HG03558 (cell line): Measurements from ENCODE around the gene TMEM150B.

ENCODE experiments used
- ATAC-seq: cut with Tn5 transposase; IDR thresholded peaks from one replicate; pipeline ENCODE4 v1.9.1; 2021; ENCODE audit warnings: moderate number of reproducible peaks; ENCODE audit not compliant: unreplicated experiment; ENCODE audit errors: extremely low read depth

Gene TMEM150B

DNA sequence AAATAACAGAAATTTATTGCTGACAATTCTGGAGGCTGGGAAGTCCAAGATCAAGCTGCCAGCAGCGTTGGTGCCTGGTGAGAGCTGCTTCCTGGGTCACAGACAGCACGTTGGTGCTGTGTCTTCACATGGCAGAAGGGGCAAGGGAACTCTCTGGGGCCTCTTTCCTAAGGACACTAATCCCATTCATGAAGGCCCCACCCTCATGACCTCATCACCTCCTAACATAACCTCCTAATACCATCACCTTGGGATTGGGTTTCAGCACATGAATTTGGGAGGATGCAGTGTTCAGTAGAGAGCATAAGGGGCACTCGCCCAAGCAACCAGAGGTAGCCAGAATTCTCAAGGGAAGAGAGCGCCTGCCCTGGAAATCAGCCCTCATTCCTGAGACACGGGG is 15.7 kb downstream of the TMEM150B start:
- ATAC-seq: no peak

DNA sequence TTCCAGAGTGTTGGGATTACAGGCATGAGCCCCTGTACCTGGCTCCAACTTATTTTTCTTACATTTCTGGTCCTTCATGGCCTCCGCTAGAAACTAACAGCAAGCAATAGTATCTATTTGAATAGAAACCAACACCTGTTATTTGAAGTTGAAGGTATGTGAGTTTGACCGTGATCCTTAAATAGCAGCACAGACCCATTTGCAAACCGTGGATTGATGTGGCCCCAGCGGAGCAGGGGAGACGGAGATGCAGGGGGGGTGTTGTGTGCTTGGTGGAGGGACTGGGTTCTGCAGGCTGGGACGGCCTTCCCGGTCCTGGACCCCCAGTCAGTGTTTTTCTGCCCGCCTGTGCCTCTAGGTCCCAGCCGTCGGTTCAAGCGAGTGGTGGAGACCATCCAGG is 16.9 kb downstream of the TMEM150B start:
- ATAC-seq: no peak

DNA sequence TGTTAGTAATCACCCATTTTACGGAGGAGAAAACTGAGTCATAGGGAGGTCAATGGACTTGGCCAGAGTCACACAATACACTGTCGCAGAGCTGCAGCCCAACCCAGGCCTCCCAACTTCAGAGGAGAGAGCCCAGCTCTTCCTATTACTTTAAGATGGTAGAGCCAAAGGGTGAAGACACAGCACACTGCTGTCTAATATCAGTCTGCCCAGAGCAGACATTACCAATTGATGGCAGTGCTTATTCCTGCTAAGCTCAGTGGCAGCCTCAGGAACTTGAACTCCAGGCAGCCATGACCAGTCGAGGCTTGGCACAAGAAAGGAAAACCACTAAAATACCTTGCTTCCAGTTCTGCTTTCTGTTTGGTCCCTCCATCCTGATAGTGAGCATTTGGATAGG is 18.4 kb downstream of the TMEM150B start:
- no peak for ATAC-seq

DNA sequence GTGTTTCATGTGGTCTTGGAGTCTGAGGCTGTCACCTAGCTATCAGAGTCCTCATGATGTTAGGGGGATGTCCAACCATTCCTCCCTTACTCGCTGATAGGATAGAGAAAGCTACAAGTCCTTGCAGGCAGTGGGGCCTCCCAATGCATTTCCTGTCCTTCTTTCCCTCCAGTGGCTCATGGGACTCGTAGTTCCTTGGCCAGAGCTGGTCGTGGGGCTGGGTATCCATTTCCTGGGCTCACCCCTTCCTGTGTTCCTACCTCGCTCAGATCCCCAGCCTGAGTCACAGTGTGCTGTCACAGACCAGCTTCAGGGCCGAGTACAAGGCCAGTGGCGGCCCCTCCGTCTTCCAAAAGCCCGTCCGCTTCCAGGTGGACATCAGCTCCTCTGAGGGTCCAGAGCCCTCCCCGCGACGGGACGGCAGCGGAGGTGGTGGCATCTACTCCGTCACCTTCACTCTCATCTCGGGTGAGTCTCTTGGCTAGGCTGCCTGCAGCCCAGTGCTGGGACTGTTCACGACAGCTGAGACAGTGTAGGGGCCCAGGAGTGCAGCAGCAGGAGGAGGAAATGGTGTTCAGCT is 19.1 kb downstream of the TMEM150B start:
- no peak for ATAC-seq

DNA sequence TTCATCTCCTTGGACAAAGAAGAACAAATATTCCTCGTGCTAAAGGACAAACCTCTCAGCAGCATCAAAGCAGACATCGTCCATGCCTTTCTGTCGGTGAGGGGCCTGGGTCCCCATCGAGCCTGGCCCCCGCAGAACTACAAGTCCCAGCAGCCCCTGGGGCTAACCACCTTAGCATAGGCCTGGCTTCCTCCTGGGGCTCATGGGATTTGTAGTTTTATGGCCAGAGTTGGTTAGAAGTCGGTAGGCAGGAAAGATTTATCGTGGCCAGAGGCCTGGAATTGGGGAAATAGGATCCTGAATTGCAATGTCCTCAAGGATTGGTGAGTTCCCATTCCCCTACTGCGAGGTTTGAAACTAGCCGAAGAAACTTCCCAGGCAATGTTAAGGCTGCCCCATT is 19.6 kb downstream of the TMEM150B start:
- no peak for ATAC-seq

DNA sequence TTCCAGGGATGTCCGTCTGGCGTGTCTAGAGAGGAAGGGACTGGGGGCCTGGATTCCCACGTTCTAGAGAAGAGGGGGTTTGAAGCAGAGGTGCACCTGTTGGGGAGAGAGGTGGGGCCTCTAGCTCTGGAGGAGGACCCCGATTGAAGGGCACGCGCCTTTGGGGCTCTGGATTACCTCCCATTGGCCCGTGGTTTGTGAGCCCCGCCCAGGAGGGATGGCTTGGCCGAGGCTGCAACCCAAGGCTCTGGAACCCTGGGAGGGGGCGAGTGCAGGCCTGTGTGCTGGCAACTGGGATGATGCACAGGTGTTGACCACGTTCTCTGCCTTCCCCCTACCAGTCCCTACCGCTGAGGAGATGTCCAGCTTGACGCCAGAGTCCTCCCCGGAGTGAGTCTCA is 20.2 kb downstream of the TMEM150B start:
- ATAC-seq: no peak

DNA sequence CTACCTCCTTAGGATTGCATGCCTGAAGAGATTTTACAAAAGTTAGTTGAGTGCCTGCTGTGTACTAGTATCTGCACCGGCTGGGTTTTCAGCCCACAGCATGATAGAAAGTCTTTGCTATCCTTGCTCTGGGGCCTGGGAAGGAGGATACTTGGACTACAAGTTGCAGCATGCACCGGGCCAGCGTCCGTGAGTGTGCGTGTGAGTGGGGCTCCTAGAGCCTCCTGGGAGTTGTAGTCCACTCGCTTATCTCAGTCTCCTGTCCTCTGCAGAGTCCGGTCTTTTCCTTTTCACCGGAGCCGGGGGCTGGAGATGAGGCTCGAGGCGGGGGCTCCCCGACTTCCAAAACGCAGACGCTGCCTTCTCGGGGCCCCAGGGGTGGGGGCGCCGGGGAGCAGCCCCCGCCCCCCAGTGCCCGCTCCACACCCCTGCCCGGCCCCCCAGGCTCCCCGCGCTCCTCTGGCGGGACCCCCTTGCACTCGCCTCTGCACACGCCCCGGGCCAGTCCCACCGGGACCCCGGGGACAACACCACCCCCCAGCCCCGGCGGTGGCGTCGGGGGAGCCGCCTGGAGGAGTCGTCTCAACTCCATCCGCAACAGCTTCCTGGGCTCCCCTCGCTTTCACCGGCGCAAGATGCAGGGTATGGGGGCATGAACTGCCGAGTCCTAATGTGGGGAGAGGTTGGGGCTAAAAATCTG is 20.7 kb downstream of the TMEM150B start:
- no peak for ATAC-seq

DNA sequence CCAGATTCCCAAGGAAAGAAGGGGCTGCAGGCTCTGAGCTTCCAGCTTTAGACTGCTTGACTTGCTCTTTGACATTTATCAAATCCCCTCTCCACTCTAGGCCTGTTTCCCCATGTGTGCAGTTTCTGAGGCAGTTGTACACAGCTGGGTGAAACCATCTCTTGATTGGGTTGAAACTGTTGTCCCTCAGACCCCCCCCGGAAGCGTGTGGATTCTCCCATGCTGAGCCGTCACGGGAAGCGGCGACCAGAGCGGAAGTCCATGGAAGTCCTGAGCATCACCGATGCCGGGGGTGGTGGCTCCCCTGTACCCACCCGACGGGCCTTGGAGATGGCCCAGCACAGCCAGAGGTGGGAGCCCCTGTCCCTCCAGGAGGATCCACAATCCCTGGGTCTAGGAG is 21.7 kb downstream of the TMEM150B start:
- no peak for ATAC-seq

DNA sequence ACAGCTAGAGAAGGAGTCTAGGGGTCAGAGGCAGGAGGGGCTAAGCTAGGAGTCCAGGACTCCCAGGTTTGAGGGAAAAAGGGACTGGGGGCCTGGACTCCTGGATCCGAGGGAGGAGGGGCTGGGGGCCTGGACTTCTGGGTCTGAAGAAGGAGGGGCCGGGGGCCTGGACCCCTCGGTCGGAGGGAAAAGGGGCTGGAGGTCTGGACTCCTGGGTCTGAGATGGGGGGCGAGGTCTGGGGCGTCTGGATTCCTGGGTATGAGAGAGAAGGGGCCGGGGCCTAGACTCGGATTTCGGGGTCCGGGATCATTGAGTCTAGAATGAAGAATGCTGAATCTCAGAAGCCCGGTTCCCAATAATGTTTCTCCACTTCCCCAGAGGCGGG is 22.8 kb downstream of the TMEM150B start:
- ATAC-seq: no peak

DNA sequence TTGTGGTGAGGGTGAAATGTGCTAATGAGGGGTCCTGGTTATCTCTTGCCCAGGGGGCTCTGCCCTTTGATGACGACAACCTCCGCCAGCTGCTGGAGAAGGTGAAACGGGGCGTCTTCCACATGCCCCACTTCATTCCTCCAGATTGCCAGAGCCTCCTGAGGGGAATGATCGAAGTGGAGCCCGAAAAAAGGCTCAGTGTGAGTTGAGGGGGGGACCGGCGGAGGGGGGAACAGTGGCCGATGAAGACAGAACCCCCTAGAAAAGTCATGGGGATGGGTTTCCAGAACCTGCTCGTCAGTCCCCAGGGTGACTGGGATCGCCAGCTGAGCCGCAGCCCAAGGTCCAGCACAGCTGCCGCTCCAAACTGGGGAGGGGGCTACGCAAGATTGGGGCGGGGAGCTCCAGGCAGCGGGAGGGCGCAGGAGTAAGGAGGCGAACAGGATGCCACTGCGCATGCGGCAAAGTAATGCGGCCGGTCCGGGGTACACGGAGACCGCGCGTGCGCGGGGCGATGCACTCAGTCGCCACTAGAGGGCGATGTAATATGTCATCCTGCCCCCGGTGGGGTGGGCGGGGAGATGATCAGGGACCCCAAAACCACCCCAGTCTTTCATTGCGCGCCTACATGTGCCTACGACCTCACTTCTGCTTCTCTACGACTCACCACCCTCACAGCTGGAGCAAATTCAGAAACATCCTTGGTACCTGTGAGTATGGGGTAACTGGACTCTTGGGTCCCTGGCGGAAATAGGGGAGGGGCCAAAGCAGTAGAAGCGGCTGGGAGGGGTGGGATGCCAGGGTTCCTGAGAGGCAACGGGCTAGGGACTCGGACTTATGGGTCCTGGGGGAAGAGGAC is 23.5 kb downstream of the TMEM150B start:
- ATAC-seq: no peak

DNA sequence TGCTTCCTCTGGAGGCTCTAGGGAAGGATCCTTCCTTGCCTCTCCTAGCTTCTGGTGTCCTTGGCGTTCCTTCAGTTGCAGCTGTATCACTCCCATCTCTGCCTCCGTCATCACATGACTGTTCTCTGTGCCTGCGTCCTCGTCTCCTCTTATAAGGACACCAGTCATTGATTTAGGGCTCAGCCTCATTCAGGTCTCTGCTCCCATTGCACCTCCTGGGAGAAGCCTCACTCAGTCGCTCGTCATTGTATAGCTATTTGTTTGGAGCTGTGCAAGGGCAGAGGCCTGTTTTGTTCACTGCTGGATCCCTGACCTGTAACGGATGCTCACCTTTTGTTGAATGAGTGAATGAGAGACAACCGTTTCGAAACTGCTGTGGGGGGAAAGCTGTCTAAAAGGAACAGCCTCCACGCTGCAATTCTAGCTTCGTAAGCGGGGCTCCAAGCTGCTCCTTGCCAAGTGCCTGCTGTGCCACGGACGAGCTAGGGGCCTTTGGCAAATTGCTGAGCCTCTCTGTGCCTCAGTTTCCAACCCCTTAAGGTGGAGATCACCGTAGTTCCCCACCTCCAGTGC is 24.2 kb downstream of the TMEM150B start:
- ATAC-seq: no peak

DNA sequence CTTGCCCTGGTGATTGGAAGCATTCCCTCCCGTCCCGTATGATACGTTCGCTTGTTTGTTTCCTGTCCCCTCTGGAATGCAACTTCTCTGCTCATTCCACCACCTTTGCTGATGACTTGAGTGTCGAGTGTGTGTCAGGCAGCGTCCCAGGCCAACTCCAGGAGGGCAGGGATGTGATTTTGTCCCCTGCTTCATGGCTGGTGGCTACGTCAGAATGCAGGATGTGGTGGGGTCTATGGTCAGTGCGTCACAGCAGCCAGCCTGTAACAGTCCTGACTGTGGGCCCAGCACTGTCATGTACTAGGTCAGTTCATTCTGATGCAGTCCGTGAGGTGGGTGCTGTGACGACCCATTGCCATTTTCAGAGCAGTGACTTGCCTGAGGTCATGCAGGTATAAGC is 25.1 kb downstream of the TMEM150B start:
- ATAC-seq: no peak

DNA sequence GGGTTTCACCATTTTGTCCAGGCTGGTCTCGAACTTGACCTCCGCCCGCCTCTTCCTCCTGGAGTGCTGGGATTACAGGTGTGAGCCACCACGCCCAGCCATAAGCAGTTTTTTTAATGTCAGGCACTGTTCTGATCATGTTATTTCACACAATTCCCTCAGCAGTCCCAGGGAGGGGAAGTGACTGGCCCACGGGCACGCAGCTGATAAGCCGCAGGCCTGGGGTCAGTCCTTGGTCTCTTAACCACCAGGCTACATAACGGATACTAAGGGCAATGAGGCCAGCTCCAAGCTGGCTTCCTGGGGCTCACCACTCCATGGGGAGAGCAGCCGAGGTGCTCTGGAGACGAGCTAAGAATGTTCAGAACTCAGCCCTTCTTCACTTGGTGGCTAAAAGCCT is 27.9 kb downstream of the TMEM150B start:
- no peak for ATAC-seq

DNA sequence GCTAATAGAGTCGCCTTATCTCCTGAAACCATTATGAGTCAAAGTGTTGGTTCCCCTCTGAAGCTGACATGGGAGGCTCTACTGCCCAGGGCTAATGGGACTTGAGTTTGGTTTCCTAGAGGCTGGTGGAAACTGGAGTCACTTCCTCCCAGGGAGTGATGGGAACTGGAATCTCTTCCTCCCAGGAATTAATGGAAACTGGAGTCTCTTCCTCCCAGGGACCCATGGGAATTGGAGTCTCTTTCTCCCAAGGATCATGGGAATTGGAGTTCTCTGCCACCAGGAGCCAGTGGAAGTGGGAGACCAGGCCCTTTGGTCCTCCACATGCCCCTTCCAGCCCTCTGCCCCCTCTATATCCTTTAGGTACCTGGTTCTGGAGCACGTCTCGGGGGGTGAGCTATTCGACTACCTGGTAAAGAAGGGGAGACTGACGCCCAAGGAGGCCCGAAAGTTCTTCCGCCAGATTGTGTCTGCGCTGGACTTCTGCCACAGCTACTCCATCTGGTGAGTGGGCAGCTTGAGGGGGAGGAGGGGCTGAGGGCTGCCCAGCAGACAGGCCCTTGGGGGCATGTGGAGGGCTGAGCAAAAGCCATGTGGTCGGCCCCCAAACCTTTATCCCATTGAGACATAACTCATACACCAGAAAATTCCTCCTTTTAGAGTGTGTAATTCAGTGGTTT is 35.9 kb downstream of the TMEM150B start:
- no peak for ATAC-seq

DNA sequence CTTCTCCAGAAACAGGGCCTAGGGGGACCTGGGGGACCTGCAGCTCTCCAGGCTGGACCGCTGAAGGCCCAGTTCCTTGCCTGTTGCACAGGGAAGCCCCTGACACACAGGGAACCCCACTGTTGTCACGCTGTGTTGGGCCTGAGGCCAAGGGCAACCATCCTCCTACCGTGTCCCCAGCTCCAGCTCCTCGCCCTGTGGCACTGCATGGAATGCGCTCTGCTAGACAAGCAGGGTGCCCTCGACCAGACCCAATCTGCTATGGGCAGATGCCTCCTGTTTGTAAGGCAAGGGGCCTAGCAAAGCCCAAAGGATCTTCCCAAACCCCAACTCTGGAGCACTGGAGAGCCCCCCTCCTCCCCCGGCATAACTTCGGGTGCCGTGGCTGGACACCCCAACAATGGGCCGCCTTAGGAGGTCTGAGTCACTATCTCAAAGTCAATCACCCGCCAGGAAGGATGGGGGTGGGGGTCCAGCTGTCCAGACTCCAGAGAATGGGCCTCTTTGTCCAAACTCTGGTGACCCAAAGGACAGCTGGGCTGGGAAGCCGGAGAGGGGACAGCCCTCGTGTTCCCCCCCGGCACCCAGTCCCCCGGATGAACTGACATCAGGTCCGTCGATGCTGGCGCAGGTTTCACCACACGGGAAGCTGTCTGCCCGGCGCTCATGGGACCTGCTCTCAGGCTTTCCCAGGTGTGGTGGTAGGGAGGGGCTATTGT is 37.6 kb downstream of the TMEM150B start:
- no peak for ATAC-seq

DNA sequence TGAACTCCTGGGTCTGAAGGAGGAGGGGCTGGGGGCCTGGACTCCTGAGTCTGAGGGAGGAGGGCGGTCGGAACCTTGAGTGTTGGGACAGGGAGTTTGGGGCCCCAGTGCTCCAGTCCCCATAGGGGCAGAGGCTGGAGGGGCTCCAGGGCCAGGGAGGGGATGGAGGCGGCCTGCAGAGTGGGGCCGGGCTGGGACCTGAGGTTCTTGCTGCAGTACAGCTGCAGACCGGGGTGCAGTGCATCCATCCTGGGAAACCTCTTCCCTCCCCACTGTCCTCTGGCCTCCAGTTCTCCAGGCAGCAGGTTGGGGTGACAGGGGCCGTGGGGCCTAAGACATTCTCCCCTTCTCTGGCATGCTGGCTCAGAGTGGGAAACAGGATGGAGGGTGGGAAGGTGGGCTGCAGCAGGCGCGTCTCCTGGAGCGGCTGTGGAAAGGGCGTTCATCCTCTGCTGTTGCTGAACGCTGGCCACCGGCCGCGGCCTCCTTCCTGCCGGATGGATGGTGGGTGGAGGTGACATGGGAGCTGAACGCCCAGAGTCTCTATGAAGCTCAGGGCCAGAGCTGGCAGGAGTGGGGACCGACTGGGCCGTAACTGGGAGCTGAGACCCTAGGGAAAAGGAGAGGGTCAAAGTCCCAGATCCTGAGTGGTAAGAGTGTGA is 39.8 kb downstream of the TMEM150B start:
- no peak for ATAC-seq

DNA sequence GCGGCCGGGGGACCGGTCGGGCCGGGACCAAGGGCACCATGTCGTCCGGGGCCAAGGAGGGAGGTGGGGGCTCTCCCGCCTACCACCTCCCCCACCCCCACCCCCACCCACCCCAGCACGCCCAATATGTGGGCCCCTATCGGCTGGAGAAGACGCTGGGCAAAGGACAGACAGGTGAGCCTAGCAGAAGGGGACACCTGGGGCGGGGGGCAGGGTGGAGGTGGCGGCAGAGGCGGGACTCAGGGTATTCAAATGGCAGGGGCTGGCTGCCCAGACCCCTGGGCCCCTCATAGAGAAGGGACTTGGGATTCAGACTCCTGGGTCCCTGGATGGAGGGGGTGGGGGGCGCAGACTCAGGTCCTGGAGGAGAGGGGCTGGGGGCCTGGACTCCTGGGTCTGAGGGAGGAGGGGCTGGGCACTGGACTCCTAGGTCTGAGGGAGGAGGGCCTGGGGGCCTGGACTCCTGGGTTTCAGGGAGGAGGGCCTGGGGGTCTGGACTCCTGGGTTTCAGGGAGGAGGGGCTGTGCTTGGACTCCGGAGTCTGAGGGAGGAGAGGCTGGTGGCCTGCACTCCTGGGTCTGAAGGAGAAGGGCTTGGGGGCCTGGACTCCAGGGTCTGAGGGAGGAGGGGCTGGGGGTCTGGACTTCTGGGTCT is 40.6 kb downstream of the TMEM150B start:
- ATAC-seq: no peak

DNA sequence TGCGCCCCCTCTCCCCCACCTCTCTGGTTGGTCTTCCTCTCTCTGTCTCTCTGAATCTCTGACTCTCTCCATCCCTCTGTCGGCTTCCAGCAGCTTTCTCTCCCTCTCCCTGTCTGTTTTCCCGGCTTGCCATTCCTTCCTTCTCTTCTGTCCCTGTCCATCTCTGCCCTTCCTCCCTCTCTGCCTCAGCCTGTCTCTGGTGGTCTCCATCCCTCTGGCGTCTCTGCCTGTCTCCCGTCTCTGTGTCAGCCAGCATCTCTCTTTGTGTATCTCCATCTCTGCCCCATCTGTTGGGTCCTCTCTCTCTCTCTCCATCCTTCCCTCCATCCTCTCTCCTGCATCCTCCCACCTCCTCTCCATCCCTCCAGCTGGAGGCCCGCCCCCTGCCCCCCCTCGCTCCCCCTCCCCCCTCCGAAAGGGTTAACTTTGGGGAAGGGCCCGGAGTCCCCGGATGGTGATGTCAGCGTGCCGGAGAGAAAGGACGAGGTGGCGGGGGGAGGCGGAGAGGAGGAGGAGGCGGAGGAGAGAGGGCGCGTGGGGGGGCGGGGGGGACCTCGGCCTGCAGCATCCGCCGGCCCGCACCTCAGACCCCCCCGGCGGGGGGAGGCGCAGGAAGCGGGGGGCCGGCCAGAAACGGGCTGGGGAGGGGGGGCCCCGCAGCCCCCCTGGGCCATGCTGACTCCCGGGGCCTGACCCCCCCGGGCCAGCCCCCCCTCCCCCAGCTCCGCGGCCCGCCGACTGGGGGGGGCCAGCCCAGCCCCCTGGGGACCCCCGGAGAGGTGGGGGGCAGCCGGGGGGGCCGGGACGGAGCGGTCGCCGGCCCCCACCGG is 41.4 kb downstream of the TMEM150B start, which contains the start of gene BRSK1:
Gene BRSK1 (plus strand): TSS at position 450 of the 830 bp plus-strand sequence. CDS start 446 bp downstream, outside the sequence.
- no peak for ATAC-seq
